Prostate gland (tissue), 2 donors: Measurements from ENCODE around the gene PM20D1. TPM values are rescaled to one million over a fixed set of nuclear protein-coding genes. Genes with fewer than 3 reads are reported as not detected.

Experiments
- DNase-seq: peaks from one replicate; pipeline ENCODE4 v3.0.0-alpha.2; 2019; ENCODE audit warnings: low spot score
- H3K27ac ChIP-seq, 2 donors: fragments of 200-600 bp; sonication (generic); 2 replicates each; pipeline ENCODE4 v1.5.1; 2017 to 2019
- H3K27me3 ChIP-seq: fragments of 200-600 bp; sonication (generic); replicated peaks from 2 replicates; pipeline ENCODE4 v1.5.1; 2019; ENCODE audit not compliant: insufficient read depth
- H3K36me3 ChIP-seq, 2 donors: fragments of 200-600 bp; sonication (generic); 1 replicate in 1 of 2; 2 replicates in 1 of 2; pipeline versions ENCODE4 v1.5.1 to v1.8.1; 2017 to 2019
- H3K4me1 ChIP-seq: fragments of 200-600 bp; sonication (generic); replicated peaks from 2 replicates; pipeline ENCODE4 v1.5.1; 2019
- H3K4me3 ChIP-seq, 2 donors: fragments of 200-600 bp; sonication (generic); 2 replicates each; pipeline ENCODE4 v1.5.1; 2017 to 2019
- H3K9me3 ChIP-seq: fragments of 200-600 bp; sonication (generic); 2 replicates; pipeline ENCODE4 v1.5.1; 2017
- CTCF ChIP-seq, 4 experiments: fragments of 200-600 bp in 2 of 4; fragments of 450-650 bp in 2 of 4; sonication (generic) in 2 of 4; IDR thresholded peaks; 1 replicate in 3 of 4; 2 replicates in 1 of 4; pipeline ENCODE4 v1.5.1; 2016 to 2019; ENCODE audit warnings: antibody characterized with exemption in 4 of 4, mild to moderate bottlenecking in 2 of 4, moderate library complexity in 2 of 4
- POLR2A ChIP-seq: fragments of 450-650 bp; IDR thresholded peaks from one replicate; pipeline ENCODE4 v1.6.1; 2016; ENCODE audit warnings: antibody characterized with exemption, mild to moderate bottlenecking
- POLR2AphosphoS5 ChIP-seq: sonication (generic); formaldehyde crosslinking; IDR thresholded peaks from one replicate; pipeline ENCODE4 v1.6.1; 2017; ENCODE audit warnings: antibody characterized with exemption
- WGBS: methylation state at CpG from one replicate; pipeline ENCODE4 v1.1.5; 2018; 5-methylcytosine and 5-hydroxymethylcytosine counted together
- intact Hi-C: fragments of 100-400 bp; cut with DNase I; formaldehyde crosslinking; loops from one replicate; pipeline ENCODE4 v1.14.2; 2022
- total RNA-seq, 2 donors: library from RNA; depleted of rRNA; stranded (reverse); fragments of >200 nt; gene quantifications; one replicate each; pipeline ENCODE4 v1.1.0, GENCODE V29; 2016

Gene PM20D1
- total RNA-seq, 2 donors from 2014 or later, result not detected

- Histone ChIP-seq H3K4me1 (no peaks in the 10 kb centered on the region), H3K36me3 (peaks cover 7 to 9% of the 10 kb centered on the region in 2 donors), H3K27ac (no peak overlapping the region), H3K4me3 (no peak overlapping the region), H3K27me3 (no peaks in the 10 kb centered on the region), H3K9me3 (no peaks in the 10 kb centered on the region)
- 74% methylated on average over 5 of the region's 5 CpGs for WGBS
- intact Hi-C loops, result loop anchor here (10.0 kb wide), 1 partner anchor 306 kb away; no protein-coding TSS in a partner anchor
- no peak for TF ChIP-seq POLR2AphosphoS5
- TF ChIP-seq POLR2A, result no peak
- no peak for TF ChIP-seq CTCF (IDR thresholded peaks at IDR 0.05)
- DNase-seq, result no peak
Observed at GRCh38 chr1:205798577-205798976, 51.4 kb downstream of the PM20D1 start.

- no peak overlapping the region for H3K27ac ChIP-seq
- intact Hi-C loops, result loop anchor here (10.0 kb wide), 1 partner anchor 308 kb away; no protein-coding TSS in a partner anchor
Observed at GRCh38 chr1:205797168-205797567, 52.8 kb downstream of the PM20D1 start.

GRCh38 chr1:205794011-205794730 is 55.8 kb downstream of the PM20D1 start:
- Histone ChIP-seq H3K9me3 (no peaks in the 10 kb centered on the region), H3K27ac (no peak overlapping the region), H3K4me3 (no peak overlapping the region), H3K27me3 (no peaks in the 10 kb centered on the region), H3K36me3 (peaks cover 5 to 9% of the 10 kb centered on the region in 2 donors), H3K4me1 (no peaks in the 10 kb centered on the region)
- no peak for DNase-seq
- intact Hi-C loops, result loop anchor here (5.0 to 10.0 kb wide), 2 partner anchors 118 to 311 kb away; no protein-coding TSS in a partner anchor
- WGBS, result 73% methylated on average over 5 of the region's 5 CpGs
- TF ChIP-seq CTCF (IDR thresholded peaks at IDR 0.05) (no peak), POLR2A (no peak), POLR2AphosphoS5 (no peak)

More at GRCh38 chr1:205797168-205797567, 52.8 kb downstream of the PM20D1 start:
- Histone ChIP-seq H3K27me3 (no peaks in the 10 kb centered on the region), H3K36me3 (peaks cover 7 to 9% of the 10 kb centered on the region in 2 donors), H3K4me1 (no peaks in the 10 kb centered on the region), H3K4me3 (no peak overlapping the region), H3K9me3 (no peaks in the 10 kb centered on the region)
- 97% methylated on average over 2 of the region's 2 CpGs for WGBS
- no peak for TF ChIP-seq POLR2AphosphoS5
- no peak for TF ChIP-seq CTCF (IDR thresholded peaks at IDR 0.05)
- no peak for TF ChIP-seq POLR2A
- DNase-seq, result no peak

- Histone ChIP-seq H3K36me3 (peaks cover 0 to 9% of the 10 kb centered on the region in 2 donors), H3K9me3 (no peaks in the 10 kb centered on the region), H3K4me3 (no peak overlapping the region), H3K27me3 (no peaks in the 10 kb centered on the region), H3K4me1 (no peaks in the 10 kb centered on the region), H3K27ac (no peak overlapping the region)
- intact Hi-C loops, result loop anchor here (2.0 to 10.0 kb wide), 3 partner anchors 119 to 312 kb away; no protein-coding TSS in a partner anchor
- 65% methylated on average over 6 of the region's 6 CpGs for WGBS
- no peak for DNase-seq
- no peak for TF ChIP-seq POLR2A
- TF ChIP-seq POLR2AphosphoS5, result no peak
- no peak for TF ChIP-seq CTCF (IDR thresholded peaks at IDR 0.05)
Observed at GRCh38 chr1:205792961-205793673, 56.8 kb downstream of the PM20D1 start.
